ENCODE data around the gene VWA3A.
A peak's percentile ranks its signal among the peaks of the same experiment; 100 is the strongest.

The VWA3A gene

GRCh38 chr16:22204091-22204655 lies 111.8 kb downstream of the VWA3A start:
- DNase-seq (ENCODE audit: low read depth) = no peak

- DNase-seq (ENCODE audit: low read depth) = no peak
Observed at GRCh38 chr16:22205577-22206012, 113.3 kb downstream of the VWA3A start.

DNA sequence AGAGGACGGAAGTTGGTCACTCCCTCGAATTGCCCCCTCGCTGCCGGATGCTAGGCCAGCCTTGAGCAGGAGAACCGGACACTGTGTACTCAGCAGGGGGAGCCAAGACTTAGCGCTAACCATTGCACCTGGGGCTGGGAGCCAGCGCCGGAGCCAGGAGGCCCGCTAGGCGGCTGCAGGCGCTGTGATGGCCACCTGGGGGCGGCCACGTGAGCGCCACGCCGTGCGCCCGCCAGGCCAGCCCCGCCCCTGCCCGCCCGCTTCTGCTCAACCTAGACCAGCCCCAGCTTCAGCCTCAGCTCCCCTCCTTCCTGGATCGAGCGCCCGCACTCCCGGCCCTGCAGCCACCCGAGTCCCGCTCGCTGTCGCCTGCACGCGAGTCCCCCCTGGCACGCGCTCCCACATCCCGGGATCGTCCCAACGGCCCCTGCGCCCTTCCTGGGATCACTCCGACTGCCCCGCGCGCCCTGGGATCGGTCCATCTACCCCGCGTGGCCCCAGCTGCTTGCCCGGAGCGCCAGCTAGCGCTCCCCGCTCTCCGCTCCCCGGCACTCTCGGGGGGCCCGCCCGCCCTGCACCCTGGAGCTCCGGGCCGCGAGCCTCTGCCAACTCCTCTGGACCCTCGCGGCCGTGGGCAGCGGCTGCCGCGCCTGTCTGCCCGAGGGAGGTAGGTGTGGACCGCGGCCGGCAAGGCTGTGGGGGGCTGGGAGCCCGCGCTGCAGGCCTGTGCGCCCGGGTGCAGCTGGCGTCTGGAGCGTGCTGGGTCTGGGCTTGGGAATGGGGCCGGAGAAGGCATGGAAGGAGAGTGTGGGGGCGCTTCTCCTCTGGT lies 113.9 kb downstream of the VWA3A start, which contains the start of gene EEF2K:
Gene EEF2K, plus strand, starts transcription at position 266 of the 829 bp plus-strand sequence. CDS start 19,452 bp downstream, outside the sequence.
- peak; percentile 94 for DNase-seq (ENCODE audit: low read depth)
